ENCODE data around the gene SORCS2. TPM values are rescaled to one million over a fixed set of nuclear protein-coding genes. Genes with fewer than 3 reads are reported as not detected.

The SORCS2 gene
- total RNA-seq, 1 donor from 2014 or later = 9.6 TPM

DNA sequence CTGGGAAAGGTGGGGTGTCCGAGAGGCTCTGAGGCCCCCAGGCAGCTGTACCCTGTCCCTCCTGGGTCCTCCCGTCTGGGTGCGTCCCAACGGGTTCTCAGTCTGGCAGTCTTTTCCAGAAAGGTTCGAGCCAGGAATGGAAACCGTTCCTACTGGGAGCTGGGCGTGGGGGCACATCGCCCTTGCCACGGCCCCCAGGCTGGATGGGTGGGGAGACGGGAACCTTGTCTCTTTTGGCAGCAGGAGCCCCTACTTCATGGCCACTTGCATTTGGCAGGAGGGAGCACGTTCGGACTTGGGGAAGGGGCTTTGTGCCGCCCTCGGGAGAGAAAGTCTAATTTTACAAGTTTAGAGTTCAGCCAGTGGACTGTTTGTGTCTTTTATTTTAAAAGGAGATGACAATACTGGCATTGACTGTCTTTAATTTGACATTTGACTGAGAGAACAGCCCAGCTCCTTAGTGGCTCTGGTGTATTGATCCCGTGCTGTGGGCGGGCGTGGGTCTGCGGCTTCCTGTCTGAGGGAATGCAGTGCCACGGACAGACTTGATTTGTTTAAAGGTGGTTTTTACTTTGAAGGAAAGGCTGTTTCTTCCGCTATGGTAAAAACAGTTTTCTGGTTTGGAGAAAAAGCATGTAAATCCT, 95.1 kb downstream of the SORCS2 start:
- DNase-seq (ENCODE audit: low spot score) = no peak

DNA sequence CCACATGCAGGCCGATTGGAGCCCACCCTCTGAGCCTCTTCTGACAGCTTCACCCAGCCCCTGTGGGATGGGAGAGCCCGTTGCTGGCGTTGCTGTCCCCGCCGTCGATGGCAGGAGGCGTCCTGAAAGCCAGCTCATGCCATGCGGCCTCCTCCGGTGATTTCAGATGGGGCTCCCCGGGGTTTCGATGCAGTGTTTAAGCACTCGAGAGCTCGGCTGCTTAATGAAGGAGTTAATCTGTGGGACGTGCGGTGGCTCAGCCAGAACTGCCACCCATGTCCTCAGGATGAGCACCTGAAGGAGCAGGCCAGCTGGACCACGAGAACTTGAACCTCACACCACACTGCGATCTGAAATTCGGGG, 95.6 kb downstream of the SORCS2 start:
- no peak for DNase-seq (ENCODE audit: low spot score)

GRCh38 chr4:7288751-7289523, 96.6 kb downstream of the SORCS2 start:
- DNase-seq (ENCODE audit: low spot score) = no peak

- no peak for DNase-seq (ENCODE audit: low spot score)
Measured at GRCh38 chr4:7289589-7289988, 97.3 kb downstream of the SORCS2 start.

DNA sequence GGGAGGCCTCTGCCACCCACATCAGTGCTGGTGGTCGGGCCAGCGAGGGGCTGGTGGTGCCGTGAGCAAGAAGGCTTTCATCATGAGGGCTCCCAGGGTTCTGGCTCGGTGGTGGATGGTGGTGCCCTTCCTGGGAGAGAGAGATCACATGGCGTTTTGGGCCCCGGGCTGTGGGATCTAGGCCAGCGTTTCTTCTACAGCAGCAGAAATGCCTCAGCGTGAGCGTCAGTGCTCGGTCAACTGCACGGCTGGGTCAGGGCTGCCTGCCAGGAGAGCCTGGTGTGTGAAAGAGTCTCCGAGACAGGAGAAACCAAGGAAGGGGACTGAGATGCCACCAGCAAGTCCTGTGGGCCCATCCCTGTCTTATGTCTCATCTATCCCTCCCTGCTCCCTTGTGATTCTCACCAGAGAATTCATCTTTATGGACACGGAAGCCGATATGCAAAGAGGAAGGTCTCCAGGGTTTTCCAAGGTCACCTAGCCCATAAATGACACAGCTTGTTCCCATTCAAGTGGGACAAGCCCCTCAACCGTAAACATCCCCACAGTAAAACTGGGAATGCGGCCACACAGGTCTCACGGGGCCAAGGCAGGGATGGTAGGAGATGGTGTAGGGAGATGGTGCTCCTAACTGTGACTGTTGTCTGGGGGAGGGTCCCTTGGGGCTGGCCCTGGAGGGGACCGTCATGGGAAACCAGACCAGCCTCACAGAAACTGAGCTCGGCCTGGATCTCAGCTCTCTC, 99.2 kb downstream of the SORCS2 start:
- DNase-seq (ENCODE audit: low spot score) = no peak

- DNase-seq (ENCODE audit: low spot score) = no peak
Measured at GRCh38 chr4:7293703-7294102, 101.4 kb downstream of the SORCS2 start.

DNA sequence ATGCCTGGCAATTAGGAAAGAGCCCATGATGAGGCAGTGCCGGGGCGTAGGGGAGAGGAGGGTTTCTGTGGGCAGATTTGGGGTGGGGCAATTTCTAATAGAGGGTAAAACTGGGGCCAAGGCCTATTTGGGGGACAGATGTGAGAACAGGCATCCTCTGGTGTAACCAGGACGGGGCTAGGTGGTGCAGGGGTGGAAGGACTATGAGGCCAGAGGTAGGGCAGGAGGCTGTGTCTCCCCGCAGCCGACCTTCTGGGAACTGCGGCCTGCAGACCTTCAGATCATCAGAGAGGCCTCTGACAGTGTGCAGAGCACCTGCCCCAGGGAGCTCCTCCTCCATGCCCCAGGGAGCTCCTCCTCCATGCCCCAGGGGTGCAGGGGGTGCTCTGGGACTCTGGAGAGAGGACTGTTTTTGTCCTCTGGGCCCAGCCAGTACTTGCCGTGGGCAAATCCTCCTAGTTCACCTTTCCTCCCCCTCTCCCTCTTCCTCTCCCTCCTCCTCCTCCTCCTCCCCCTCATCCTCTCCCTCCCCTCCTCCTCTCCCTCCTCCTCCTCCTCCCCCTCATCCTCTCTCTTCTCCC, 101.9 kb downstream of the SORCS2 start:
- DNase-seq (ENCODE audit: low spot score) = no peak

DNA sequence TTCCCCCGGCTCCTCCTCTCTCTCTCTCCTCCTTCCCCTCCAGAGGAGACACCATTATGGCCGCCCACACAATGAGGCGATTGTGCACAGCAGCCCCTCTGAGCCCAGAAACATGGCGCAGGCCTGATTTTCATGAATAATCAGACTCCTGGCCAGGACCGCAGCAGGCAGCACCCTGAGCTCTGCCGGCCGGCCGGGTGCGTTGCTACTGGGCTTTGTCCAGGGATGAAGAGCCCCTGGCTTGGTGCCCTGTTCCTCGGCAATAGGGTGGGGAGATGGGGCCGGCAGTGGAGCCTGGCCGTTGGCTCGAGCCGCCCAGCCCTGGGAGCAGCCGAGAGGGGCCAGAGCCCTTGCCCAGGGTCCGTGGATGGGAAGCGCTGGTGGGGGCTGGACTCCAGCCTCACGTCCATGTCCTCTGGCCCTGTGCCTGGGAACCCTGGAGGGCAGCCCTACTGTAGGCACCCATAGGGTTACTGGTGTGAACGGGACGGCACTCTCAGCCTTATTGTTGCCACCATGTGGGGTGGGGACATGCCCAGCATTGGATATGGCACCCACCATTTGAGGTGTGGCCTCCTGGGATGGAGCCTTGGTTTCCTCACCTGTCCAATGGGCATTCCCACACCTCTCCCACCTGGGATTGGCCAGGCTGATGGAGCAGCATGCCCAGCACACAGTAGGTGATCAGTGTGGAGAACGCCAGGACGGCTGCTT, 103.0 kb downstream of the SORCS2 start:
- no peak for DNase-seq (ENCODE audit: low spot score)

GRCh38 chr4:7295911-7296660, 103.7 kb downstream of the SORCS2 start:
- DNase-seq (ENCODE audit: low spot score) = no peak

DNA sequence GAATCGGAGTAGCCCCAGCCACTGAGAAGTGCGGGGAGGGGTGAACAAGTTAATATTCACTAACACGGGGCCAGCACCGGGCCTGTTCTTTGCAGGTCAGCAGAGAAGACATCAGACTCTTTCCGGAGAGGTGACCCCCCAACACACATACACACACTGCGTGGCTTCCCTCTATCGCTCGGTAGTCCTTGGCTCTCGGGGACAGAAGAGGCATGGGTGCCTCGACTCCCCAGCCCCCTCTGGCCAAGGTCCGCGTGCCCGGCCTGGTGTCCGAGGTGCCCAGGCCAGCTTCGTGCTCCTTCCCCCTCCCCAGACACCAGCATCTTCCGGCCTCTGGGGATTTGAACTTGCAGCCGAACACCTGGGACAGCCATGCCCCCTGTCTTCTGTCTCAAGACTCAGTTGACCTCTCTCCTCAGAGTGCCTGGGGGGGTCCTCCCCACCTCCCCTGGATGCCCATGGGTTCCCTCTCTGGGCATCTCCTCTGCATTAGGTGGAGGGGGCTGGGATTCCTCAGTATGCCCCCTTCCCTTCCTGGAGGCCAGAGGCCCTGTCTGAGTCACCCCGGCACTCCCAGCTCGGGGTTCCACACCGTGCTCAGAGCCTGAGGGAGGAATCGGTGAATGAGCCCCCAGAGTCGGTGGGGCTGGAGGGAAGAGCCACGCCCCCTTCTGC, 104.5 kb downstream of the SORCS2 start:
- no peak for DNase-seq (ENCODE audit: low spot score)

DNA sequence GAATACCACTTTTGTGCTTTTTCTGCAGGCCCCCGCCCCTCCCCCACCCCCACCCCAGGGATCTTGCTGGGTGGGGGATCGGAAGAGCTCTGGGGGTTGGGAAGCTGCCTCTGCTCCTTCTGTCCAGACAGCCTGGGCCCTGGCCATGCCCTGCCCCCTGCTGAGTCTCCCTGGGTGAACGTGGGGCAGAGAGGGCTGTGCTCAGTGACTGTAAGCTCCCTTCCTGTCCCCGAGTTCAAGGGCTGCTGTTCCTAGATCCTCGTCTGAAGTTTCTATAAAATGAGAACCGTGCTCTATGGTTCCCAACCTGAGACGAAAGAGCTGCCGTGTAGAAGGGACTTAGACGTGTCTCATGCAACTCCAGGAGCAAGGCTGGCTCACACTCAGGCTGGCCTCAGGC, 105.0 kb downstream of the SORCS2 start:
- no peak for DNase-seq (ENCODE audit: low spot score)

DNA sequence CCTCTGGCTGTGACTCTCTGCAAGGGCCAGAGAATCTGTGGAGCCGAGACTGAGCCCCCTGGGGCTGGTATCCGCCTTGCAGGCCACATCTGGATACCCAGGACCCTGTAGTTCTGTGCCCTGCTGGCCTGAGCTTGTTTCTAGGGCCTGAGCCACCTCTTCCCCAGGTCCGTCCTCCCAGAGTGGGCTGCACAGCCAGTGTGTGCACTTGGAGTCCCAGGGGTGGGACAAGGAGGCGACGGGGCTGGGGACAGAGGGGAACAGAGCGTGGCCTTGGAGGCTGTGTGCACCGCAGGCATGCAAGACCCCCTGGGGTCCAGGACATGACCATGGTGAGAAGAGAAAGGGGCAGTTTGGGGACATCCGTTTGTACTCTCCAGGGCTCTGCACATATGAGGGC, 105.5 kb downstream of the SORCS2 start:
- no peak for DNase-seq (ENCODE audit: low spot score)

DNA sequence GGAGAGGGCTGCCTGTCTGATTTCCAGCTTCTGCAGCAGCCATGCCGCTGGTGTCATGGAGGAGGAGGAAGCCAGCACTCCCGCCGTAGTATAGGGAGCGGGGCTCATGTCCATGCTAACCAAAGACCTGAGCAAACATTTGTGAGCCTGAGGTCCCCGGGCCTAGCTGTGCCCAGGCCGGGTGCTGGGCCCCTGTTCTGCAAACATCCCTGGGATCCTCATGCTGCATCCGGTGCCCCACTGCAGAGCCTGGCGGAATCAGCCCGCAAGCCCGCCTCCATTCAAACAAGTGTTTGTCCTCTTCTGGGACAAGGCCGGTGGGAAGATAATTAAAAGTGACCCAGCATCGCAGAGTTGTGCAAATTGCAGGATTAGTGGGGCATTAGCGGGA, 106.3 kb downstream of the SORCS2 start:
- no peak for DNase-seq (ENCODE audit: low spot score)

DNA sequence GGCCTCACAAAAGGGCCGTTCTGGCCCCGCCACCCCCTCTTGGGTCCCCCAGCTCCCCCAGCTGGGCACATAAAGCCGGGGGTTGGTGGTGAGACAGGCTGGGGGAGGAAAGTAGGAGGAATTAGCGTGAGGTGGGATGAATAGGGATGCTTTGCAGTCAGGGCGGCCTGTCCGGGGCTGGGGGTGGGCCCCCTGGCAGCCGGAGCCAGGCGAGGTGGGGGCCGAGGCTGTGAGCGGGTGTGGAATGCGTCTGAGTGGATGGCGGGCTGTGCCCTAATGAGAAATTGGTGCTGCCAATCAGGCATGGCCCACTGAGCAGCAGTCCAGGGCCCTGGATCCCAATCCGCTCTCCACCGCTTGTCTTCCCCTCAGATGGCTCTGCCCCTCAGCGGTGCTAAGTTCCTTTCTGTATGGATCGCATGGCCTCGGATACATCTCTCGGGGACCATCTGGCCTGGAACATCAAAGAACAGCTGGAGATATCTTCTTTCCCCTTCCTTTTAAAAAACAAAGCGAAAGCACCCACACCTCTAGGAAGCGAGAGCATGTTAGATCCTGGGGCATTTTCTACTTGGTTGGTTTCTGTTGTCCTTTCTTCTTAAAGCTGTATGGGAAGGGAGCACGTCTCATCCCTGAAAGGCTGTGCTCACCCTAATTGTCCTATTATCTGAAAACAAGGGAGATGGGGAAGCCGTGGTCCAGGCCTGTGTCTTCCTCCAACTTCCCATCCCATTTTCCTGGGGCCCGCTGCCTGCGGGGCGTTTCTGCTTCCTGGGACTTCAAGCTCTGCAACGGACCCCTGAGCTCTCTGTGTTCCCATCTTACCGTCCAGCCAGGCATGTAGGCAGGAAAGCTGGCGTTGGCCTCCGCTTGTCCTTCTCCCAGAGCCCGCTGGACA, 106.9 kb downstream of the SORCS2 start:
- DNase-seq (ENCODE audit: low spot score) = no peak

GRCh38 chr4:7299908-7300710, 107.8 kb downstream of the SORCS2 start:
- no peak for DNase-seq (ENCODE audit: low spot score)

DNA sequence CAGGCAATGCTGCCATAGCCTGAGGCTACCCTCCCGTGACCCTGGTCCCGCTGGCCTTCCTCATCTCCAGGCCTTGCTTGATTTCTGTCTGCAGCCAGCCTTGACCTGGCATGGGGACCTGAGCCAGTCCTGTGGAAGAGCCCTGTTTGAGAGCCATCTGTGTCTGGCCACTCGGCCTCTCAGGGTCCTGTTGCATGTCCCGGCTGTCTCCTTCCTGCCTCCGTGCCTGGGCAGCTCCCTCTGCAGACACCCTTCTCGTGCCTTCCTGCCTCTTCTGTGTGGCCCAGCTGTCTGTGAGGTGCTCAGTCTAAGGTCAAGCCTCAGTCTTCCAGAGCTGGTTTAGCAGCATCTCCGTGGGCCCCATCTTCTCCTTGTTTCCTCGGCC, 108.4 kb downstream of the SORCS2 start:
- DNase-seq (ENCODE audit: low spot score) = no peak

- no peak for DNase-seq (ENCODE audit: low spot score)
Measured at GRCh38 chr4:7301126-7301785, 108.9 kb downstream of the SORCS2 start.

All from umbilical cord (tissue), 2 donors.